HepG2 (cell line): ENCODE results near the gene ZNF22. TPM values are rescaled to one million over a fixed set of nuclear protein-coding genes. Genes with fewer than 3 reads are reported as not detected.

Experiments
- DMAP1 ChIP-seq: IDR thresholded peaks from 2 replicates; pipeline ENCODE4 v1.6.1; 2016
- ELF1 ChIP-seq: sonication (generic); formaldehyde crosslinking; IDR thresholded peaks from 2 replicates; pipeline ENCODE4 v1.4.0; 2020; ENCODE audit warnings: missing genetic modification reagents
- FOSL1 ChIP-seq: sonication (generic); formaldehyde crosslinking; IDR thresholded peaks from 2 replicates; pipeline ENCODE4 v1.9.0; 2021; ENCODE audit warnings: missing genetic modification reagents, borderline replicate concordance
- HDAC1 ChIP-seq: sonication (generic); formaldehyde crosslinking; IDR thresholded peaks from 2 replicates; pipeline ENCODE4 v1.5.1; 2020; ENCODE audit warnings: mild to moderate bottlenecking, missing genetic modification reagents
- KDM3A ChIP-seq: IDR thresholded peaks from 2 replicates; pipeline ENCODE4 v1.6.1; 2018; ENCODE audit warnings: low read depth, missing compliant biosample characterization
- KLF12 ChIP-seq: sonication (generic); formaldehyde crosslinking; IDR thresholded peaks from 2 replicates; pipeline ENCODE4 v1.4.0; 2020; ENCODE audit warnings: missing genetic modification reagents, borderline replicate concordance
- KLF16 ChIP-seq, 2 experiments: sonication (generic) in 1 of 2; formaldehyde crosslinking in 1 of 2; IDR thresholded peaks; 2 replicates each; pipeline versions ENCODE4 v1.6.1 to v1.8.0; 2016 to 2023; ENCODE audit warnings: missing genetic modification reagents in 2 of 2, missing compliant biosample characterization in 1 of 2
- KMT2B ChIP-seq: IDR thresholded peaks from 2 replicates; pipeline ENCODE4 v1.6.1; 2016; ENCODE audit warnings: missing genetic modification reagents, missing compliant biosample characterization
- MED1 ChIP-seq: sonication (generic); formaldehyde crosslinking; IDR thresholded peaks from 2 replicates; pipeline ENCODE4 v1.4.0; 2020; ENCODE audit warnings: missing genetic modification reagents
- MEIS2 ChIP-seq: sonication (generic); formaldehyde crosslinking; IDR thresholded peaks from 2 replicates; pipeline ENCODE4 v1.9.0; 2021; ENCODE audit warnings: mild to moderate bottlenecking, missing genetic modification reagents
- PLRG1 ChIP-seq: fragments of 450-650 bp; conservative IDR thresholded peaks from 2 replicates; pipeline ENCODE4 v1.6.1; 2016
- RAD51 ChIP-seq: fragments of 450-650 bp; IDR thresholded peaks from 2 replicates; pipeline ENCODE4 v1.6.1; 2016; ENCODE audit warnings: borderline replicate concordance
- RBAK ChIP-seq: sonication (generic); formaldehyde crosslinking; IDR thresholded peaks from 2 replicates; pipeline ENCODE4 v1.5.1; 2020; ENCODE audit warnings: mild to moderate bottlenecking, missing genetic modification reagents
- SOX13 ChIP-seq, 3 experiments: fragments of 450-650 bp in 1 of 3; sonication (generic) in 1 of 3; formaldehyde crosslinking in 1 of 3; IDR thresholded peaks in 2 of 3; conservative IDR thresholded peaks in 1 of 3; 2 replicates each; pipeline versions ENCODE4 v1.5.0 to v1.6.1; 2016 to 2020; ENCODE audit warnings: antibody characterized with exemption in 1 of 3, mild to moderate bottlenecking in 1 of 3, missing compliant biosample characterization in 1 of 3, missing genetic modification reagents in 1 of 3, moderate library complexity in 1 of 3
- ZBTB7A ChIP-seq: sonication (generic); formaldehyde crosslinking; IDR thresholded peaks from 2 replicates; pipeline ENCODE4 v1.8.0; 2022; ENCODE audit warnings: mild to moderate bottlenecking, missing genetic modification reagents
- ZMYM2 ChIP-seq: sonication (generic); formaldehyde crosslinking; IDR thresholded peaks from 2 replicates; pipeline ENCODE4 v1.8.0; 2022; ENCODE audit warnings: mild to moderate bottlenecking, missing genetic modification reagents
- ZNF253 ChIP-seq: sonication (generic); formaldehyde crosslinking; IDR thresholded peaks from 2 replicates; pipeline ENCODE4 v1.8.0; 2022; ENCODE audit warnings: mild to moderate bottlenecking, missing genetic modification reagents, borderline replicate concordance
- ZNF460 ChIP-seq: sonication (generic); formaldehyde crosslinking; IDR thresholded peaks from 2 replicates; pipeline ENCODE4 v1.5.1; 2020; ENCODE audit warnings: missing genetic modification reagents, mild to moderate bottlenecking, borderline replicate concordance
- ZNF530 ChIP-seq: sonication (generic); formaldehyde crosslinking; IDR thresholded peaks from 2 replicates; pipeline ENCODE4 v1.5.0; 2020; ENCODE audit warnings: low read depth, mild to moderate bottlenecking, missing genetic modification reagents
- ZNF572 ChIP-seq: sonication (generic); formaldehyde crosslinking; IDR thresholded peaks from 2 replicates; pipeline ENCODE4 v1.5.1; 2020; ENCODE audit warnings: mild to moderate bottlenecking, missing genetic modification reagents
- ZNF766 ChIP-seq: sonication (generic); formaldehyde crosslinking; IDR thresholded peaks from 2 replicates; pipeline ENCODE4 v1.5.0; 2020; ENCODE audit warnings: missing genetic modification reagents, borderline replicate concordance
- ZSCAN12 ChIP-seq: sonication (generic); formaldehyde crosslinking; IDR thresholded peaks from 2 replicates; pipeline ENCODE4 v1.9.0; 2021; ENCODE audit warnings: mild to moderate bottlenecking, missing genetic modification reagents
- ZSCAN21 ChIP-seq: sonication (generic); formaldehyde crosslinking; IDR thresholded peaks from 2 replicates; pipeline ENCODE4 v1.8.0; 2022; ENCODE audit warnings: mild to moderate bottlenecking, missing genetic modification reagents, moderate library complexity, borderline replicate concordance
- ZSCAN31 ChIP-seq: sonication (generic); formaldehyde crosslinking; IDR thresholded peaks from 2 replicates; pipeline ENCODE4 v1.5.0; 2020; ENCODE audit warnings: low read depth, mild to moderate bottlenecking, missing genetic modification reagents
- polyA plus RNA-seq, 8 experiments: library from polyadenylated mRNA; depleted of rRNA in 3 of 8; stranded (reverse) in 7 of 8; unstranded in 1 of 8; fragments of >200 nt; fragmentation: Illumina TruSeq in 4 of 8; extraction: Trizol in 4 of 8; gene quantifications; 2 replicates each; pipeline versions ENCODE4 v1.2.1 to v1.2.3, GENCODE V29; 2011 to 2016; ENCODE audit warnings: low read depth in 4 of 8, missing spikeins in 1 of 8, mixed read lengths in 1 of 8; ENCODE audit not compliant: insufficient read depth in 1 of 8
- total RNA-seq, 5 experiments: library from RNA; depleted of rRNA; stranded (reverse); fragments of >200 nt; fragmentation: Illumina TruSeq; extraction: Trizol; gene quantifications; 2 replicates each; pipeline ENCODE4 v1.2.3, GENCODE V29; 2016; ENCODE audit warnings: low read depth in 1 of 5
- TF ChIP-seq, protein P1 (sequence below): sonication (generic); formaldehyde crosslinking; conservative IDR thresholded peaks from 2 replicates; pipeline ENCODE4 v1.4.0; 2020; ENCODE audit warnings: missing genetic modification reagents
- TF ChIP-seq, protein P2 (sequence below): IDR thresholded peaks from 2 replicates; pipeline ENCODE4 v1.4.0; 2020; ENCODE audit warnings: mild to moderate bottlenecking, missing genetic modification reagents
- TF ChIP-seq, protein P3 (sequence below): sonication (generic); formaldehyde crosslinking; IDR thresholded peaks from 2 replicates; pipeline ENCODE4 v1.5.0; 2020; ENCODE audit warnings: missing genetic modification reagents, mild to moderate bottlenecking, borderline replicate concordance

The ZNF22 gene
- total and polyA plus RNA-seq, 2 of the 13 experiments (the other 11 are each of a cell fraction or from before 2014, with no cell fraction given): 0.40 to 1.3 TPM

DNA sequence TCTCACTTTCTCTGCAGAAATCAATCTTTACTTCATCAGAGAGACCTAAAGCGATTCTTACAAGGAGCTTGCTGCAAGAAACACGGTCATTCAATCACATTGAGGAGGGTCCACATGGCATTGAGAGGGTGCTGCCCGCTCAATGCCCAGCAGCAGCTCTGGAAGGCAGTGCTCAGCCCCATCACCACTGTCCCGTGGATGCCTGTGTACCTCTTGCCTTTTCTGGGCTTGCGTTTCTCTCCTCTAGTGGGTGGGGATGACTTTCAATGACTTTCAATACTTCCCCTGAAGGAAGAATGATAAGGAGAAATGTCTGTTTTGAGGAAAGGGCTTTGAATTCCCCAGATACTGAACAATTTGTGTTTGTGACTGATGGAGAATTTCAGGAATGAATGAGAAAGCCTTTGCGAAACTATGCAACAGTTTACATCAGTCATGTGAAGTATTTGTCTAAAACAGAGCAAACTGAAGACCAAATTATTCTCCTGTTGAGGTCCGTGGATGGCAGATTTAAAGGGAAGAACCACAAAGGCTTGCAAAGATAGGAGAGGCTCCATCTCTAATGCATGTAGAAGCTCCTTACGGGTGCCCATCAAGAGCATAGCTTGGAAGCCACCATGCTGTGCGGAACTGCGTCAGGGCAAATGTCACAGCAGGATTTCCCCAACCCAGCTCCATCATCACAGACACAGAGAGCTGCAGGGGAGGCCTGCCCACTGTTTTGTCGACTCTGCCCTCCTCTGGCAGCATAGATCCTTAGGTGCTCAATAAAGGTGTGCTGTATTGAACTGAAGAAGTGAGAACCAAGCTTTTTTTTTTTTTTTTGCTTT is 6.6 kb upstream of the ZNF22 start (continued):
- TF ChIP-seq ZNF530 (CRISPR knock-in tag): no peak
- TF ChIP-seq, protein P1, sequence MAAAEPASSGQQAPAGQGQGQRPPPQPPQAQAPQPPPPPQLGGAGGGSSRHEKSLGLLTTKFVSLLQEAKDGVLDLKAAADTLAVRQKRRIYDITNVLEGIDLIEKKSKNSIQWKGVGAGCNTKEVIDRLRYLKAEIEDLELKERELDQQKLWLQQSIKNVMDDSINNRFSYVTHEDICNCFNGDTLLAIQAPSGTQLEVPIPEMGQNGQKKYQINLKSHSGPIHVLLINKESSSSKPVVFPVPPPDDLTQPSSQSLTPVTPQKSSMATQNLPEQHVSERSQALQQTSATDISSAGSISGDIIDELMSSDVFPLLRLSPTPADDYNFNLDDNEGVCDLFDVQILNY (CRISPR knock-in tag): no peak
- no peak for TF ChIP-seq RAD51
- TF ChIP-seq PLRG1: no peak
- TF ChIP-seq ZBTB7A (CRISPR knock-in tag): no peak
- TF ChIP-seq DMAP1: no peak
- no peak for TF ChIP-seq RBAK (CRISPR knock-in tag)
- TF ChIP-seq, protein P2, sequence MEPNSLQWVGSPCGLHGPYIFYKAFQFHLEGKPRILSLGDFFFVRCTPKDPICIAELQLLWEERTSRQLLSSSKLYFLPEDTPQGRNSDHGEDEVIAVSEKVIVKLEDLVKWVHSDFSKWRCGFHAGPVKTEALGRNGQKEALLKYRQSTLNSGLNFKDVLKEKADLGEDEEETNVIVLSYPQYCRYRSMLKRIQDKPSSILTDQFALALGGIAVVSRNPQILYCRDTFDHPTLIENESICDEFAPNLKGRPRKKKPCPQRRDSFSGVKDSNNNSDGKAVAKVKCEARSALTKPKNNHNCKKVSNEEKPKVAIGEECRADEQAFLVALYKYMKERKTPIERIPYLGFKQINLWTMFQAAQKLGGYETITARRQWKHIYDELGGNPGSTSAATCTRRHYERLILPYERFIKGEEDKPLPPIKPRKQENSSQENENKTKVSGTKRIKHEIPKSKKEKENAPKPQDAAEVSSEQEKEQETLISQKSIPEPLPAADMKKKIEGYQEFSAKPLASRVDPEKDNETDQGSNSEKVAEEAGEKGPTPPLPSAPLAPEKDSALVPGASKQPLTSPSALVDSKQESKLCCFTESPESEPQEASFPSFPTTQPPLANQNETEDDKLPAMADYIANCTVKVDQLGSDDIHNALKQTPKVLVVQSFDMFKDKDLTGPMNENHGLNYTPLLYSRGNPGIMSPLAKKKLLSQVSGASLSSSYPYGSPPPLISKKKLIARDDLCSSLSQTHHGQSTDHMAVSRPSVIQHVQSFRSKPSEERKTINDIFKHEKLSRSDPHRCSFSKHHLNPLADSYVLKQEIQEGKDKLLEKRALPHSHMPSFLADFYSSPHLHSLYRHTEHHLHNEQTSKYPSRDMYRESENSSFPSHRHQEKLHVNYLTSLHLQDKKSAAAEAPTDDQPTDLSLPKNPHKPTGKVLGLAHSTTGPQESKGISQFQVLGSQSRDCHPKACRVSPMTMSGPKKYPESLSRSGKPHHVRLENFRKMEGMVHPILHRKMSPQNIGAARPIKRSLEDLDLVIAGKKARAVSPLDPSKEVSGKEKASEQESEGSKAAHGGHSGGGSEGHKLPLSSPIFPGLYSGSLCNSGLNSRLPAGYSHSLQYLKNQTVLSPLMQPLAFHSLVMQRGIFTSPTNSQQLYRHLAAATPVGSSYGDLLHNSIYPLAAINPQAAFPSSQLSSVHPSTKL: peak; percentile 54
- TF ChIP-seq MED1 (CRISPR knock-in tag): peak; percentile 93
- TF ChIP-seq KLF12 (CRISPR knock-in tag): no peak
- no peak for TF ChIP-seq ZNF572 (CRISPR knock-in tag)
- no peak for TF ChIP-seq ZMYM2 (CRISPR knock-in tag)
- TF ChIP-seq HDAC1 (CRISPR knock-in tag): 0 out of 2 replicates have a peak, but pooled peaks have one; percentile 25
- TF ChIP-seq KMT2B (CRISPR knock-in tag): no peak
- TF ChIP-seq ZNF253 (CRISPR knock-in tag): no peak
- TF ChIP-seq ELF1 (CRISPR knock-in tag): no peak
- TF ChIP-seq SOX13 (IDR thresholded peaks at IDR 0.05): no peak
- TF ChIP-seq SOX13 (CRISPR knock-in tag; conservative IDR thresholded peaks at IDR 0.05 in 1 of 2, IDR thresholded peaks at IDR 0.05 in 1 of 2): peak in 1 of 2 experiments; percentile 64; a peak in 2 of 4 replicates
- TF ChIP-seq ZNF460 (CRISPR knock-in tag): no peak
- no peak for TF ChIP-seq KDM3A (CRISPR knock-in tag)
- no peak for TF ChIP-seq ZSCAN21 (CRISPR knock-in tag)
- TF ChIP-seq ZSCAN12 (CRISPR knock-in tag): no peak
- no peak for TF ChIP-seq ZSCAN31 (CRISPR knock-in tag)
- TF ChIP-seq ZNF766 (CRISPR knock-in tag): no peak
- TF ChIP-seq MEIS2: no peak
- TF ChIP-seq, protein P3, sequence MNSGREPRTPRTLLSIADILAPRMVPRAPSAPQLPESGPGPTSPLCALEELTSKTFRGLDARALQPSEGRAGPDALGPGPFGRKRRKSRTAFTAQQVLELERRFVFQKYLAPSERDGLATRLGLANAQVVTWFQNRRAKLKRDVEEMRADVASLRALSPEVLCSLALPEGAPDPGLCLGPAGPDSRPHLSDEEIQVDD: no peak
- no peak for TF ChIP-seq FOSL1 (CRISPR knock-in tag)
- TF ChIP-seq KLF16 (CRISPR knock-in tag; IDR thresholded peaks at IDR 0.05): 0 out of 4 replicates have a peak, but pooled peaks of 1 of the 2 experiments have one; percentile 18
